Posterior vena cava (tissue), 2 donors: ENCODE data around the gene ANO10. TPM values are rescaled to one million over a fixed set of nuclear protein-coding genes. Genes with fewer than 3 reads are reported as not detected.

Experiments used
- DNase-seq: peaks from one replicate; pipeline ENCODE4 v3.0.0-alpha.2; 2020; ENCODE audit warnings: low spot score
- intact Hi-C, 2 donors: fragments of 100-400 bp; cut with DNase I; formaldehyde crosslinking; loops; one replicate each; pipeline versions ENCODE4 v1.14.1 to v1.14.2; 2022 to 2023
- total RNA-seq, 2 donors: library from RNA; stranded (reverse); fragmentation: NEBNext Ultra II Directional; extraction: Animal tissue kit (Norgen Biotek cat#: 25700); gene quantifications; one replicate each; pipeline ENCODE4 v1.2.1, GENCODE V29; 2021
- donor health status: DM: yes; HTN: yes; CAD: no.
- donor health status: DM: yes; HTN: yes; CAD: no.

Gene ANO10
- total RNA-seq, 2 donors from 2014 or later: 56.1 to 61.5 TPM

DNA sequence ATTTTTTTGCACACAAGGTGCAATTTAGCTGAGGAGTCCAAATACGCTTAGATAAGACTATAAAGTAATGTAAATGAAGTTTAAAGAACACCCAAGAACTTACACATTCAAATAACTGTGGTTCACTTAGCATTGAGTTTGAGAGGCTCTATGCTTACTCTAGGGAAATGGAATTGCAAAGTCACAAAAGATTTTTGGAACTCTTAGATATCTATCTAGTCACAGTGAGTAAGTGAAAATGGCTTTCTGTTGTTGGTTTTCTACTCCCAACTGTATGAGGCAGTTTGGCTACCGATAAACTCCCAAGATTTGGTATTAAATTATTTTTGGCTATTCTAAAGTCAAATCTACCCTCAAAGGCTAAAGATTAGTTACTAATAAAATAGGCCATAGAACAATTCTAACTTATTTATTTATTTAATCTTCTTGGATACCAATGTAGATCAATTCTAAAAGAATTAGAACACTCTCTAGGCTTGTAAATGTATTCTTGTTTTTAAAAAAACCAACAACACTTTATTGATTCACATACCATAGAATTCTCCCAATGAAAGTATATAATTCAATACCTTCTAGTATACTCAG is 170.0 kb downstream of the ANO10 start:
- intact Hi-C loops: no loop called here
- no peak for DNase-seq

DNA sequence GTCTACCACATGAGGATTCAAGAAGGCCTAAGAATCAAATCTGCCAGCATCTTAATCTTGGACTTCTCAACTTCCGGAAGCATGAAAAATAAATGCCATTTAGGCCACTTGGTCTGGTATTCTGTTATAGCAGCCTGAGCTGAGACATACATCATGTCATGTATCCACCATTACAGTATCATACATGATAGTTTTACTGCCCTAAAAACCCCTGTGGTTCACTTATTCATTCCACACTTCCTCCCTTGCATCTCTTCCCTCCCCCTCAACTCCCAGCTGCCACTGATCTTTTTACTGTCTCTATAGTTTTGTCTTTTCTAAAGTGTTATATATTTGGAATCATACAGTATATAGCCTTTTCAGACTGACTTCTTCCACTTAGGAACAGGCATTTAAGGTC is 173.7 kb downstream of the ANO10 start:
- intact Hi-C loops: no loop called here
- no peak for DNase-seq

DNA sequence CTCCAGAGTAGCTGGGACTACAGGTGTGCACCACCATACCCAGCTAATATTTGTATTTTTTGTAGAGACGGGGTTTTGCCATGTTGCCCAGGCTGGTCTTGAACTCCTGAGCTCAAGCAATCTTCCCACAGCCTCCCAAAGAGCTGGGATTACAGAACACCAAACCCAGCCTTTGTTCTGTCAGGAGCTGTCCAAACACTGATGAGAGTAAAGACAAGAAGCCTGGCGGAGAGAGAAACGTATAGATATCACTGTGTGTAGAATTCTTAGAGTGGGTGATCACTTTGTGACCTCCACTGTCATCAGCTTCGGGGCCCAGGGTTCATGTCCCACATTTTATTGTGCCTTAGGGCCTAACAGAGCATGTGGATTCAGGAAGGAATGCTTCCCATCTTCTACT is 176.0 kb downstream of the ANO10 start:
- DNase-seq: no peak
- intact Hi-C loops: no loop called here

DNA sequence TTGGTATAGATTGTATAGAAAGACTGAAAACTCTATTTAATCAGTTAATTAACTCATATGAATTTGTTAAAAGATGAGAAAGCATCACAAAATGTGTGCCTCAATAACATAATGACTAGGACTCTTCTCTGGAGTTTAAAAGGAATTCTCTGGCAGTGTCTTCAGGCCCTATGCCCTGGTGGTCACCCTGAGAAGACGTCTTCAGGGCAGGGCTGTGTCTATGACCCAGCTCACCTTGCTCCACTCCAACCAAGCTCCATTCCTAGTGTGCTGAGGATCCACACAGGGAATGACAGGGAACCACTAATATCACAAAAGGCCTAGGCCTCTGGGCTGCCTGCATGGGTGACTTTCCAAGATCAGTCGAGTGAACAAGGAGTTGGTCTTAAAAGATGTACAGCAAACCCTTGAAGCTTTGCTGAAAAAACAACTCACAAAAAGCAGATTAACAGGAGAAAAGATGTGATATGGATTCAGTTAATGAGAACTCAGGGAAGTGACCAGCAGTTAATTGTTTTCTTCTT is 178.9 kb downstream of the ANO10 start:
- DNase-seq: no peak
- intact Hi-C loops: no loop called here

DNA sequence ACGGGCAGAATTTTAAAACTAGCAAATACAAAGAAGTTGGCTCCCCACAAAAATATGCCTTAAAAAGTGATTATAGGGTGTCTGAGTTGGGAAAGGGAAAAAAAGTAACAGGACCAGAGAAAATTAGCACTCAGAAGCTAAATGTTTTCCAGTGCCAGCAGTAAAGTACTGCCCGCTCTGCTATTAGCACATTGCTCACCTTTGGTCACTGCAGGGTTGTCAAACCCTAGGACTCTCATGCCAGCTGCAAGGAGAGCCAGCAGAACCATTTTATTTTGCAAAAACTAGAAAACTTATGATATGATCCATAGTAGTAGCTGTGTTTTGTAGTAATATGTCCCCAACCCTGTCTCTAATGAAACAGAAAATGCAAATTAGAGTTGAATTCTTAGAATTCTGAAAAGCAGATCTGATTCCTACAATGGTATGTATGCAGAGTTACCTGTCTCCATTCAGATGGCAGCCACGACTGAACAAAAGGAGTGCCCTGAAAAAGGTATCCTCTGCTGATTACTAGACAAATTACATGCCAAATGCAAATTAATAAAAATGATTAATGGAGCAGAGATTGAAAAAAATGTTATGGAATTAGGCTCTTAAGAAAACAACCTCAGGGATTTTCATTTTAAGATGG is 185.2 kb downstream of the ANO10 start:
- DNase-seq: no peak
- intact Hi-C loops: no loop called here

DNA sequence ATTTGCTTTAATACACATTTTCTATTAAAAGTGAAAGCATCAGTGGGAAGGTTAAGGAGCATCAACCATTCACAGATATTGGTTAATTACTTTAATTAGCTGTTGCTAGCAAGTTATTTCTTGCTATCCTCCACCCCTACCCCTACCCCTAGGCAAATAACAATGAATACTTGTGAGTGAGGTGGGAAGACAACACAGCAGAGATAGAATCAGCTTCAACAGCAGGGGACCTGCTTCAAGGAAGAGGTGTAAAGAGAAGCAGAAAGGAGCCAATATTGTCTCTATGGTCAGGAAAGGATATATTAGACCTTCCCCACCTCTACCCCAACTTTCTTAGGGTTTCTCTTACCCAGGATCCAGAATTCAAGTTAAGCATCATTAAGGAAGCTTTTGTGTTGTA is 186.1 kb downstream of the ANO10 start:
- no peak for DNase-seq
- intact Hi-C loops: no loop called here

DNA sequence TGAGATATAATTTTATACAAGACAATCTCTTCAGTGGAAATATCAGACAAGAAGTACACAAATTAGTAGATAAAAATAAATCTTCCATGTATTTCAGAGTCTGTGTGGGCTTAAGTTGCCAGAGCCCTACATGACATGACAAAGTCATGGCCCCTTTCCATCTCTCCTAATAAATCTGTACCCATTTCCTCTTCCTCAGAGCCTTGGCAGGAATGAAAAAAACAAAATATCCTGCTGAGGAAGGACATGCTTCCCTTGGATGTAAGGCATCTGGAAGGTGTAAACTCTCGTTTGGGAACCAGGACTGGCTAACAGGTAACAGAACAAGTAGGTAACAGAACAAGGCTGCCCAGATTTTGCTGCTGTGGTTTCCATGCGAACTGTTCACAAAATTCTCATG is 187.4 kb downstream of the ANO10 start:
- no peak for DNase-seq
- intact Hi-C loops: no loop called here

DNA sequence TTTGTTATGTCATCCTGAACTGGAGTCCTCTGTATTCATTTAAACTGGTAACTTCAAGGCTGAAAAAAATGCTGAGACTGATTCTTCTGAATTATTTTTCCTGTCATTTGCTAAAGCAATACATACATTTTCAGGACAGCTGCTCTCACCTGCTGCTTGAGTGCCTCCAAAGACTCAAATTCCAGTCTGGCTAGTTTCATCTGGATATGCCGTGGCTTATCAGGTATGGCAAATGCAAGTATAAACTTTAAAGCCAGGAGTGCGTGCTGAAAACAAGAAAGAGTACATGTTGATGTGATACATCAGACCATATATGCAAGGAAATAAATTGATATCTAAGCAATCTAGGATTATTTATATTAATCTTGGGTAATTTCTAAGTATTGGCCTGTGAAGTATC is 189.3 kb downstream of the ANO10 start:
- DNase-seq: no peak
- intact Hi-C loops: no loop called here

DNA sequence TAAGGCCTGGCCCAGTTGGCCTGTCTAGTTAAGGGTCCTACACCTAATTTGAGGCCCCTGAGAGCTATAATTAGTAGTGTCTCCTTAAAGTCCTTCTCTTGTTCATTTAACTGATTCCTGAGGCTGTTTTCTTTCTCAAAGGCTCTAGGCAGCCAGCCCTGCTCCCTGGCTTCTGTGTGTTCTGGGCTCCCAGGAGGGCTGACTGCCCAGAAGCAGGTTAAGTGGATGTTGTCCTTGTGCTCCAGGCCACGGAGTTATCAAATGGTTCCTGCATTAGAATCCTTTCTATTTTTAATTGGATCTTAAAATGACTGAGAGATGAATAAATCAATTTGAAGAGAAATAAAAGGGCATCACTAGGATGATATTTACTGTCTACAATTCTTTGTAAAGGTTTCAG is 195.4 kb downstream of the ANO10 start:
- intact Hi-C loops: no loop called here
- no peak for DNase-seq

DNA sequence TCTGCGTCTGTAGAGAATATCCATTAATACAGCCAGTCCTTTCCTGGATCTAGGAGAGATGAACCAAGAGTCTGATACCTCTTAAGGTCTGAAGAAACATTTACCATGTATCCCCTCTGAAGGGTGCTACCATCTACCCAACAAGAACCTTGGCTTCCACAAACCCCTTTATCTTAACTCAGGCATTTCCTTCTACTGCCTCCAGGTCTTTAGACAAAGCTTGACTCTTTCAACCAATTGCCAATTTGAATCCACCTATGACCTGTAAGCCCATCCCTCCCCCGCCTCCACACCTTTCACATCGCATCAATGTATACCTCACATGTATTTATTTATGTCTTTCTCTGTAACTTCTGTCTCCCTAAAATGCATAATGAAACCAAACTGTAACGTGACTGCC is 196.0 kb downstream of the ANO10 start:
- DNase-seq: no peak
- intact Hi-C loops: no loop called here

DNA sequence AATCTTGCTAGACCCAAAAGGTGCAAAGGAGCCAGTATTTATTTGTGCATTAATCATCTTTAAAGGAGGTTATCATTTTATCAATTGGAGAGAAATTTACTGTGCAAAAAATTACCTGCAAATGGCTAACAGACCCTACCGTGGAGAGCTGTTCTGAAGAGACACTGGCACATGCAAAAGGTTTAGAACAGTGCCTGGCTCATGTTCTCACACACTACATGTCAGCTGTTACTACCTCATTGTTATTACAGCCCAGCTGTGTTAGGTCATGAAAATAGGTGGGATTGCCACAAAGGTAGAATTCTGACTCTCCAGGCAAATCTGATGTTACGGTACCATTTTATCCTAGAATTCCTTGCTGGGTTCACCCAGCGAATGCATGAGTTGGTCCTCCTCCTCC is 198.2 kb downstream of the ANO10 start:
- intact Hi-C loops: no loop called here
- no peak for DNase-seq

DNA sequence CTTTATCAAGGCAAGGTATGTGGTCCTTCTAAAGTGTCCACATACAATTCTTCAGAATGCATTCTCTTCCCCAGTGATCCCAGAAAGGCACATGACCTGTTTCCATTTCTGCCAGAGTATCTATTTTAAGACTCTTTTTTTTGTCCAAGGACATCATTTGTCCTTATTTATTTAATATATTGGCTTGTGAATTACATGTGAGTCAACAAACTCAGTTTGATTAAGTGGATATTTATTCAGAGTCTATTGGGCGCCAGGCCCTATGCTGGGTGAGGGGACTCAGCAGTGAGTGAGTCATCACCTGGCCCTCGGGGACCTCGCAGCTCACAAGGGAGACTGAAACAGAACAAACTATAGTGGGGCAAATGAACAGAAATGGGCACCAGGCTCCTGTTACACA is 198.7 kb downstream of the ANO10 start:
- DNase-seq: no peak
- intact Hi-C loops: no loop called here

DNA sequence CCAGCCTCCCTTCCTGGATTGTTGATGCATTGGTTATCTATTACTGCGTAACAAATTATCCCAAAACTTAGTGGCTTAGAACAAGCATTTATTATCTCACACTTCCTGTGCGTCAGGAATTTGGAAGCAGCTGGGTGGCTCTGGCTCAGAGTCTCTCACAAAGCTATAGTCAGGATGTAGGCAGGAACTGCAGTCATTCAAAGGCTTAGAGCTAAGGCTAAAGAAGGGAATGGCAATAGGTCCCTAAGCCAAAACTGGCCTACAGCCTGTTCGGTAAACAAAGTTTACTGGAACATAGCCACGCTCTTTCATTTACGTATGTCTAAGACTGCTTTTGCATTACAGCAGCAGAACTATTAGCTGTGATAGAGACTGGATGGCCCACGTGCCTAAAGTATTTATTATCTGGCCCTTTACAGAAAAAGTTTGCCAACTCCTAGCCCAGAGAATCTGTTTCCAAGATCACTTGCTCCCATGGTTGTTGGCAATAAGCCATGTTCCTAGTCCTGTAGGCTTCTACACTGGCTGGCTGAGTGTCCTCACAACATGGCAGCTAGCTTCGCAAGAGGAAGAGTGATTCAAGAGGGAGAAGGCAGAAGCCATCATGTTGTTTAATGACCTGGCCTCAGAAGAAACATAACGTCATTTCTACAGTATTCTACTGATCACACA is 203.1 kb downstream of the ANO10 start:
- no peak for DNase-seq
- intact Hi-C loops: no loop called here

DNA sequence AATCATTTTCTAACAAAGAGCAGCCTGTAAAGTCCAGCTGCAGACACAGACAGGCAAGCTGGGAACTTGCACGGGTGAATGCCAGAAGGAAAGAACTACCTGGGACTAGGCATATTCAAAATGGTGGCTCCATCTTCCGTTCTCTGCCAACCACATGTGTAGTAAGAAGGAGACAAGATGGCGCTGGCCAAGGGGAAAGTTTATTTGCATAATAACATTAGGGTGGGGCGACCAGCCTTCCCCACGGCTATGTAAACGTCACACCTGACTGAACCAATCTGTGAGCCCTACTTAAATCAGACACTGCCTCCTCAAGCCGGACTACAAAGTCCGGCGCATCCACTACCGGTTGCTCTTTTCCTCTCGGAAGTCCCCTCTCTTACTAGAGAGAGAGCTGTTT is 204.7 kb downstream of the ANO10 start:
- intact Hi-C loops: no loop called here
- DNase-seq: no peak

DNA sequence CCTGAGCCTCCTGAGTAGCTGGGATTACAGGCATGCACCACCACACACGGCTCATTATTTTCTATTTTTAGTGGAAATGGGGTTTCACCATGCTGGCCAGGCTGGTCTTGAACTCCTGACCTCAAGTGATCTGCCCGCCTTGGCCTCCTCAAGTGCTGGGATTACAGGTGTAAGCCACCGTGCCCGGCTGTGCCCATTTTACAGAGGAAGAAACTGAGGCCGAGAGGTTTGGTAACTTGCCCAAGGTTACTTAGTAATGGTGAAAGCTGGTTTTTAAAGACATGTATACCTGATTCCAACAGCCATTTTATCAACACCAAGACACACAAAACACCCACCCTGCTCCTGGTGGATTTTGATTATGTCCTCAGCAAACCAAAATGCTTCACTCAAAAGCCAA is 206.7 kb downstream of the ANO10 start:
- intact Hi-C loops: no loop called here
- DNase-seq: no peak

DNA sequence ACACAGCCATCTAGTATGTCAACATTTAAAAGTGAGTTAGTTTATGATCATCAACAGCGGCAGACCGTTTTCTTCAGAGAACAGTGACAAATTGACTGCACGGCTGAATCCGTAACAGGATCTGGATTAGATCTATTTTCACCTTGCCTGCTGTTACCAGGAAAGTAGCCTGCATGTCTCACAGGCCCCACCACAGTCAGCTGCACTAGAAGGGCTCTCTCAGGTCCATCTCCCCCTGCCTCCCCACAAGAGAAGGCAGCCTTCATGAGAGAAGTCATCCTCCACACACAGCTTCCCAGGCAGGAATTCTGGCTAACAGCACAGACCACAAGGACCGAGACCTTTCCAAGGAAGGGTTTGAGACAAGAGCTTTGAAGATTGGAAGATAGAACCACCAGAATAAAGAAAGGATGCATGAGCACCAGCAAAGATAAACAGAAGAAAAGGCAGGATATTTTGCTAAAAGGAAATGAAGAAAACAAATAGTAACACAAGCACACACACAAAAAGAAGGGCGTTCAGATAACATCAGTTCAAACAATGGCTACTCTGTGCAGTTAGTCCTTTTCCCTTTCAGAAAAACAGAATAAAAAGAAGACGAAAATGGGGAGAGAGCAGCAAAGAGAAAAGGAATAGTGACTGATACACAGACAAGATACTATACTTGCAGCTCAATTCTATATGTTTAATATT is 208.0 kb downstream of the ANO10 start:
- intact Hi-C loops: no loop called here
- no peak for DNase-seq

DNA sequence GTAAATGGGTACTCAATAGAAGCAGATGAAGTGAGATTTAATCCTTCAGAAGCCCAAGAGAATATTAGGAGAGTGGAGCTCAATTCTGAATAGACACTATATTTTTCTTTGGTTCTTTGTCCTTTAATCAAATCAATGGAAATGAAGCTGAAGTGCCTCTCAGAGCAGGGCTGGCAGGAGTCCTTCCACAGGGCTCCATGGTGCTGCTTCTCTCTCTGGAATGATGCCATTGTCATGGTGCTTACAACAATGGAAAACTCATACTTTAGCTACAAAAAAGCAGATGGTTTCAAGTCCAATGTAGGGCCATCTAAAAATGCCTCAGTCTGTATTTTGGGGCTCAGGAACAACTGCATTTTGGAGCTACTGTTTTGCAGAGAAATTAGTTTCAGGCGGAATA is 210.4 kb downstream of the ANO10 start:
- intact Hi-C loops: no loop called here
- no peak for DNase-seq

DNA sequence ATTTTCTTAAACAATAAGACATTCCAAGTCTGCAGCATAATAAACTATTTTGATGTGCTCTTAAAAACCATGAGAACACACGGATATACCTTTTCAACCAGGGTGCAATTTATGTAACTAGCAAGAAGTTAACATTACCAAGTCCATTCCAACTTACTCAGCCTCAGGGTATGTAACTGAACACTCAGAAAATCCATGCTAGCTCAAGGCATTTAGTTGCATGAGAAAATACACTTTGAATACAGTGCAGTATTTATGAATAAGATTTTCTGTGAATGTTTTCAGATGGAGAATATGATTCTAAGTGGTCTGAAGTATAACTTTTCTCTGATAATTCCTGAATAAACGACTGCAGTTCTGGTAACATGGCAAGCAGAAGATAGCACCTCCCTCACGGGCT is 211.2 kb downstream of the ANO10 start:
- DNase-seq: no peak
- intact Hi-C loops: no loop called here

DNA sequence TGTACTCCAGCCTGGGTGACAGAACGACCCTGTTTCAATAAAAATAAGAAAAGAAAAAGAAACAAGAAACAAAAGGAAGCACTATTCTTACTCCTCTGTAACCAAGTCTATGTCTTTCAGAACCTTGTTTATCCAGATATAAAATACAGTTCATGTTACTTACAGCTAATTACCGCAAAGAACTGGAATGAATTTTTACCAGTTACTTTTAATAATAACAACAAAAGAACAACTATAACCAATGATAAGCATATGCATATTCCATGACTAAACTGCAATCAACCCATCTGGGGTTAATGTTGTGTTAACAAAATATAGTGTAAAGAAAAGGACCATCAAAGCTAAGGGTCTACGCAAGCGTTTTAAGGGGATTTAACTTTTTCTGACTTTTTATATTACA is 212.3 kb downstream of the ANO10 start:
- intact Hi-C loops: no loop called here
- no peak for DNase-seq

DNA sequence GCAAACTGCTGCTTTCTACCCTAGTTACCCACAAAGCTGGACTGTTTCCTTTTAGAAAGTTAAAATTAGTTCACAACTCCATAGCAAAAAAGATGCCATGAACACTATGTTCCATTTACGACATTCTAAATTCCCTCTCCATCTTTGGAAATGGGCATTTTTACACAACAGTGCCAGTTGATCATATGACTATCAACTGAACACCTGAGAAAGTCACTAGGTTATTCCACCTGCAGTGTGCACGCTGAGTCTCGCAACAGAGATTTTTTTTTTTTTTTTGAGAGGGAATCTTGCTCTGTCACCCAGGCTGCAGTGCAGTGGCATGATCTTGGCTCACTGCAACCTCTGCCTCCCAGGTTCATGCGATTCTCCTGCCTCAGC is 215.2 kb downstream of the ANO10 start:
- intact Hi-C loops: no loop called here
- no peak for DNase-seq
